KMS-11 (cell line): ENCODE results near the gene SCNN1A.

Experiments used
- H2AFZ ChIP-seq: fragments of 200-600 bp; sonication (generic); 2 replicates; pipeline ENCODE4 v1.6.1; 2016; ENCODE audit warnings: antibody characterized with exemption, mixed run types, low read depth
- H3K27ac ChIP-seq: fragments of 200-600 bp; sonication (generic); 2 replicates; pipeline ENCODE4 v1.6.1; 2016; ENCODE audit warnings: mild to moderate bottlenecking, mixed run types
- H3K27me3 ChIP-seq: fragments of 200-600 bp; sonication (generic); 2 replicates; pipeline ENCODE4 v1.6.1; 2017; ENCODE audit warnings: mild to moderate bottlenecking, low read depth, mixed run types, moderate library complexity; ENCODE audit not compliant: insufficient read depth
- H3K36me3 ChIP-seq: fragments of 200-600 bp; sonication (generic); 2 replicates; pipeline ENCODE4 v1.6.1; 2017; ENCODE audit warnings: mild to moderate bottlenecking, mixed run types; ENCODE audit not compliant: insufficient read depth
- H3K4me1 ChIP-seq: fragments of 200-600 bp; sonication (generic); 2 replicates; pipeline ENCODE4 v1.6.1; 2016; ENCODE audit warnings: mild to moderate bottlenecking, low read depth, mixed run types; ENCODE audit not compliant: poor library complexity, severe bottlenecking
- H3K4me2 ChIP-seq: fragments of 200-600 bp; sonication (generic); 2 replicates; pipeline ENCODE4 v1.7.0; 2016; ENCODE audit warnings: mild to moderate bottlenecking, mixed run types
- H3K4me3 ChIP-seq: fragments of 200-600 bp; sonication (generic); IDR thresholded peaks from 2 replicates; pipeline ENCODE4 v1.6.1; 2017; ENCODE audit warnings: low read depth, low read length, mixed read lengths; ENCODE audit not compliant: insufficient read depth
- H3K79me2 ChIP-seq: fragments of 200-600 bp; sonication (generic); 2 replicates; pipeline ENCODE4 v1.6.1; 2016; ENCODE audit warnings: low read depth, mixed run types; ENCODE audit not compliant: insufficient read depth
- H3K9ac ChIP-seq: fragments of 200-600 bp; sonication (generic); 2 replicates; pipeline ENCODE4 v1.6.1; 2016; ENCODE audit warnings: mild to moderate bottlenecking, mixed run types
- H4K20me1 ChIP-seq: fragments of 200-600 bp; sonication (generic); 2 replicates; pipeline ENCODE4 v1.6.1; 2016; ENCODE audit warnings: mild to moderate bottlenecking, mixed run types; ENCODE audit not compliant: insufficient read depth
- TF ChIP-seq, protein P1 (sequence below): fragments of 200-600 bp; sonication (generic); conservative IDR thresholded peaks from 2 replicates; pipeline ENCODE4 v1.6.1; 2017; ENCODE audit warnings: low read depth, mild to moderate bottlenecking, antibody characterized with exemption, low read length, moderate library complexity, mixed read lengths

The SCNN1A gene

GRCh38 chr12:6380141-6381121 lies 5.1 kb upstream of the SCNN1A start:
- Histone ChIP-seq H3K4me1 (no peaks in the 10 kb centered on the region), H3K4me2 (no peak overlapping the region), H4K20me1 (no peaks in the 10 kb centered on the region), H2AFZ (no peak overlapping the region), H3K36me3 (no peaks in the 10 kb centered on the region), H3K27me3 (peaks cover 11% of the 10 kb centered on the region), H3K4me3 (no peak overlapping the region), H3K9ac (no peak overlapping the region), H3K79me2 (no peaks in the 10 kb centered on the region), H3K27ac (no peak overlapping the region)
- TF ChIP-seq, protein P1, sequence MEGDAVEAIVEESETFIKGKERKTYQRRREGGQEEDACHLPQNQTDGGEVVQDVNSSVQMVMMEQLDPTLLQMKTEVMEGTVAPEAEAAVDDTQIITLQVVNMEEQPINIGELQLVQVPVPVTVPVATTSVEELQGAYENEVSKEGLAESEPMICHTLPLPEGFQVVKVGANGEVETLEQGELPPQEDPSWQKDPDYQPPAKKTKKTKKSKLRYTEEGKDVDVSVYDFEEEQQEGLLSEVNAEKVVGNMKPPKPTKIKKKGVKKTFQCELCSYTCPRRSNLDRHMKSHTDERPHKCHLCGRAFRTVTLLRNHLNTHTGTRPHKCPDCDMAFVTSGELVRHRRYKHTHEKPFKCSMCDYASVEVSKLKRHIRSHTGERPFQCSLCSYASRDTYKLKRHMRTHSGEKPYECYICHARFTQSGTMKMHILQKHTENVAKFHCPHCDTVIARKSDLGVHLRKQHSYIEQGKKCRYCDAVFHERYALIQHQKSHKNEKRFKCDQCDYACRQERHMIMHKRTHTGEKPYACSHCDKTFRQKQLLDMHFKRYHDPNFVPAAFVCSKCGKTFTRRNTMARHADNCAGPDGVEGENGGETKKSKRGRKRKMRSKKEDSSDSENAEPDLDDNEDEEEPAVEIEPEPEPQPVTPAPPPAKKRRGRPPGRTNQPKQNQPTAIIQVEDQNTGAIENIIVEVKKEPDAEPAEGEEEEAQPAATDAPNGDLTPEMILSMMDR, result no peak

DNA sequence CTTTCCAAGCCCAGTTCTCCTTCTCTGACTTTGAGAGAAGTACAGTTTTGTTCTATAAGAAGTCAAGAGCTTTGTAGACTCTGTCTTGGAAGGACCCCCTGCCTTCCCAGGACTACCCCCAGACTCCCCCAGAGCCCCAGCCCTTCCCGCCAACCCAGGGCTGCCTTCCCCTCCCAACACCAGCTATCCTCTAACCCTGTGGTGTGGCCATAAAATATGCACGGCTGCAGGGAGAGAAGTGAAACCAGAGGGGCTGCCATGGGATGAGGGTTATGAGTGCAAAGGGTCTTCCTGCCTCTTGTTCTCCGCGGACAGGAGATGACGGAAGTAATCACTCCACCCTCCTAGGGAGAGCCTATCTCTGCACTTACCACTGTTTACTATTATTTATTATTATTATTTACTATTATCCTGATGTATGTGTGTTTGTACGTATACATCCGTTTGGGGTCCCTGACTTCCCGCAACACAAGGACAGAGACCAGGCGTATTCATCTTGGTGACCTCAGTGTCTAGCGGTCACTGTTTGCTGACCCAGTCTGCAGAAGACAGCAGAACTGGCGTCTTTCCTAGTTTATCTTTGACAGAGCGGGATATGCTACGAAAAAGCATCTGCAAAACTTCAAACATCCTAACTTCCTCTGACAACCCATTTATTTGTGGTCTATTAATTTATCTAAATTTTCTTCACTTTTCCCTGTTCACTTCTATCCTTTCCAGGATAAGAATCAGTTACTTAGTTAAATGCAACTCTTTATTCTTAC lies 3.5 kb upstream of the SCNN1A start:
- Histone ChIP-seq H3K4me1 (no peaks in the 10 kb centered on the region), H3K4me2 (no peak overlapping the region), H3K4me3 (no peak overlapping the region), H3K27me3 (peaks cover 11% of the 10 kb centered on the region), H3K27ac (no peak overlapping the region), H2AFZ (no peak overlapping the region), H4K20me1 (no peaks in the 10 kb centered on the region), H3K79me2 (no peaks in the 10 kb centered on the region), H3K36me3 (no peaks in the 10 kb centered on the region), H3K9ac (no peak overlapping the region)
- TF ChIP-seq, protein P1, result no peak

GRCh38 chr12:6377667-6377994 lies 2.3 kb upstream of the SCNN1A start:
- no peak overlapping the region for H3K4me3 ChIP-seq
- H3K4me1 ChIP-seq, result peaks cover under 1% of the 10 kb centered on the region
- H3K27ac ChIP-seq, result no peak overlapping the region
- no peaks in the 10 kb centered on the region for H4K20me1 ChIP-seq
- H2AFZ ChIP-seq, result no peak overlapping the region
- TF ChIP-seq, protein P1, result no peak
- H3K79me2 ChIP-seq, result no peaks in the 10 kb centered on the region
- H3K27me3 ChIP-seq, result peaks cover 8% of the 10 kb centered on the region
- no peak overlapping the region for H3K9ac ChIP-seq
- no peaks in the 10 kb centered on the region for H3K36me3 ChIP-seq
- no peak overlapping the region for H3K4me2 ChIP-seq

GRCh38 chr12:6376870-6377666 lies 1.7 kb upstream of the SCNN1A start:
- TF ChIP-seq, protein P1, result no peak
- no peak overlapping the region for H2AFZ ChIP-seq
- H4K20me1 ChIP-seq, result no peaks in the 10 kb centered on the region
- no peak overlapping the region for H3K4me3 ChIP-seq
- H3K36me3 ChIP-seq, result no peaks in the 10 kb centered on the region
- no peak overlapping the region for H3K9ac ChIP-seq
- H3K27me3 ChIP-seq, result peaks cover 8% of the 10 kb centered on the region
- H3K4me2 ChIP-seq, result no peak overlapping the region
- no peak overlapping the region for H3K27ac ChIP-seq
- H3K4me1 ChIP-seq, result peaks cover 6% of the 10 kb centered on the region
- no peaks in the 10 kb centered on the region for H3K79me2 ChIP-seq
